ENCODE results near the gene NKAIN2.

NKAIN2 gene

GRCh38 chr6:124069230-124069950 is 265.7 kb downstream of the NKAIN2 start:
- peaks cover 0 to 21% (median 8%) of the 10 kb centered on the region in 10 experiments; a peak in 13 of 20 replicates for H3K4me1 ChIP-seq
- no peak overlapping the region for H3K4me3 ChIP-seq
- peaks cover 0 to 32% (median 7%) of the 10 kb centered on the region in 11 experiments; a peak in 8 of 22 replicates for H3K9me3 ChIP-seq (replicated peaks in 1 of 11)
- H3K9ac ChIP-seq = no peak overlapping the region
- no peaks in the 10 kb centered on the region for H3K36me3 ChIP-seq
- TF ChIP-seq Cebpa-rat (IDR thresholded peaks at IDR 0.05) = no peak
- H4K20me1 ChIP-seq = no peaks in the 10 kb centered on the region
- no peak overlapping the region for H3K27ac ChIP-seq
- no peaks in the 10 kb centered on the region for H3K27me3 ChIP-seq
- no peak overlapping the region for H3K4me2 ChIP-seq

DNA sequence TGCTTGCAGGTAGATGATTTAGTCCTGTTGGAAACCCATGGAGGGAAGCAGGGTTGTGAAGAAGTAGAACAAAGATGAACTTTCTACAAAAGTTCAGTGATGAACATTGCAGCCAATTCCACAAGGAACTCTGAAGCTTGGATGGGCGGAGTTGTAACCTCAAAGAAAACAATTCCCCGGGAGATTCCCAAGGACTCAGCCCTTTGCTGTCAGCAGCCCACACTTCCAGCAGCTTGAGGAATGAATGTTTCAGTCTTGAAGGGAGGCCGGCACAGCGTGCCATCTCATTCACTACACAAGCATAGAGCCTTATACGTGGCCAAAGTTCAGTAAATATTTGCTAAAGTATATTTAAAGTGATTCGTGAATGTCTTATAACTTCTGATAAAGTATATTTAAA is 269.4 kb downstream of the NKAIN2 start:
- H3K4me1 ChIP-seq = peaks cover 0 to 46% (median 27%) of the 10 kb centered on the region in 10 experiments; a peak in 15 of 20 replicates

DNA sequence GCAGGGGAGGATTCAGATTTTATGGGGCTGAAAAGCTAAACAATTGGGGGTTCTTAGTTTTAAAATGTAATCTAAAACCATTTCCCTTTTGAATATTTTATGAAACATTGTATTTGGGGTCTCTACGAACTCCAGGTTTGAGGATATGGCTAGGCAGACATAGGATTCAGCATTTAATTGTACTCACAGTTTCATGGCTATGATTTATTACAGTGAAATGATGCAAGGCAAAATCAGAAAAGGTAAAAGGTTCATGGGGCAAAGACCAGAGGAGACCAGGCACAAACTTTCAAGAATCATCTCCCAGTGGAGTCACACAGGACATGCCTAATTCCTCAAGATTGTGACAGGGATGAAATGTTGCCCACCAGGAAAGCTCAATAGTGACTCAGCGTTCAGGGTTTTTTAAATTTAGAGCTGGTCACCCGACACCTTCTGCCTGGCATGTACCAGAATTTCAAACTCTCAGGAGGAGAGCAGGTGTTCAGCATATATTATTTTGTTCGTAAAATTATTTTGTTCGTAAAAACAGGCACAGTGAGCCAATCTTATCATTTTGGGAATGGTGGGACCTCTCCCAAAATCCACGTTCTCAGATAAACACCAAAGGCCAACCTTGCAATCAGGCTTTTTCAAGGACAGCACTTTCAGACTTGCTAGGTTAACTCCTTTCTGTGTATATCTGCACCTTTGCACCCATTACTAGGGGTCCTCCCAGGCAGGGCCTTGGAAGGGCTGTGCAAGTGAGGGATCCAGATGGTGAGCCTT is 270.3 kb downstream of the NKAIN2 start:
- H4K20me1 ChIP-seq = no peaks in the 10 kb centered on the region
- no peak overlapping the region for H3K4me3 ChIP-seq
- no peak overlapping the region for H3K9ac ChIP-seq
- peaks cover 0 to 32% (median 7%) of the 10 kb centered on the region in 11 experiments; a peak in 8 of 22 replicates for H3K9me3 ChIP-seq (replicated peaks in 1 of 11)
- no peak for TF ChIP-seq Cebpa-rat (IDR thresholded peaks at IDR 0.05)
- no peaks in the 10 kb centered on the region for H3K36me3 ChIP-seq
- no peaks in the 10 kb centered on the region for H3K27me3 ChIP-seq
- peak overlapping the region in 4 of 11 experiments; percentile 14 to 49 (median 38); a peak in 6 of 22 replicates for H3K4me2 ChIP-seq
- H3K27ac ChIP-seq = no peak overlapping the region
- peaks cover 0 to 56% (median 37%) of the 10 kb centered on the region in 10 experiments; a peak in 15 of 20 replicates for H3K4me1 ChIP-seq

More for the DNA sequence above, 269.4 kb downstream of the NKAIN2 start:
- Histone ChIP-seq H4K20me1 (no peaks in the 10 kb centered on the region), H3K27me3 (no peaks in the 10 kb centered on the region), H3K9me3 (replicated peaks in 1 of 11) (peaks cover 0 to 32% (median 7%) of the 10 kb centered on the region in 11 experiments; a peak in 8 of 22 replicates), H3K36me3 (no peaks in the 10 kb centered on the region), H3K4me2 (no peak overlapping the region), H3K4me3 (no peak overlapping the region), H3K9ac (no peak overlapping the region), H3K27ac (no peak overlapping the region)
- no peak for TF ChIP-seq Cebpa-rat (IDR thresholded peaks at IDR 0.05)

DNA sequence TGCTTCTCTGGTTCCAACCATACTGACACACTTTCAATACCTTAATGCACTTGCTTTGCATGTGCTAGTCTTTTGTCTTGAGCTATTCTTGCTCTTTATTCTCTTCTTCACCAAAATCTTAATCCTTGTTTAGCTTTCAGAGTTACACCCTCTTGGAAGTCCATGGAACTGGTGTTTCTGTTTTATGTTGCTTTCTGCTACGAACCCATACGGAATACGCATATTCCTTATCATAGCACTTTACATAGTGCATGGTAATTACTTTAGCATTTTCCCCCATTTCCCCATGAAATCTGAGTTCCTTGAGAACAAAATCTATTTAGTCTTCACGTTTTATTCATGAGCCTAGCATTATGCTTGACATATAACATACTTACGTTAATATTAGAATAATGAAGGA is 270.9 kb downstream of the NKAIN2 start:
- H3K4me2 ChIP-seq = peak overlapping the region in 4 of 11 experiments; percentile 14 to 49 (median 38); a peak in 5 of 22 replicates
- peaks cover 0 to 32% (median 7%) of the 10 kb centered on the region in 11 experiments; a peak in 8 of 22 replicates for H3K9me3 ChIP-seq (replicated peaks in 1 of 11)
- H3K4me1 ChIP-seq = peaks cover 0 to 62% (median 43%) of the 10 kb centered on the region in 10 experiments; a peak in 15 of 20 replicates
- TF ChIP-seq Cebpa-rat (IDR thresholded peaks at IDR 0.05) = no peak
- H3K27ac ChIP-seq = no peak overlapping the region
- no peak overlapping the region for H3K9ac ChIP-seq
- no peaks in the 10 kb centered on the region for H3K36me3 ChIP-seq
- no peak overlapping the region for H3K4me3 ChIP-seq
- H3K27me3 ChIP-seq = no peaks in the 10 kb centered on the region
- H4K20me1 ChIP-seq = no peaks in the 10 kb centered on the region

GRCh38 chr6:124076336-124077048 is 272.8 kb downstream of the NKAIN2 start:
- H3K9me3 ChIP-seq (replicated peaks in 1 of 11) = peaks cover 0 to 15% (median 5%) of the 10 kb centered on the region in 11 experiments; a peak in 6 of 22 replicates
- TF ChIP-seq Cebpa-rat (IDR thresholded peaks at IDR 0.05) = no peak

DNA sequence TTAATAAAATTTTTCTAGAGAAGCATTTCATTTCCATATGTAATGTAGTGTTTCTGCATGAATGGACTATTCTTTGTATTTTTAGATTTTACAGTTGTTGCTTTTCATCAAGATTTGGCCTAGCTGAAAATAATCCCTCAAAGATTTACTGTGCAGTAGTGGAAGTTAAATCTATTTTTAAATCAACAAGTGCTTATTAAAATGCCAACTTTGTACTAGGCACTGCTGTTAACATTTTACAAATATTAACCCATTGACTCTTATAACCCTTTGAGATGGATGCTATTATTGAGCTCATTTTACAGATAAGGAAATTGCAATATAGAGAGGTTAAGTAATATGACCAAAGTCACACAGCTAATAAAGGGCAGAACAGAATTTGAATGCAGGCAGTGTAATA is 274.5 kb downstream of the NKAIN2 start:
- H3K27ac ChIP-seq = no peak overlapping the region
- H3K27me3 ChIP-seq = no peaks in the 10 kb centered on the region
- no peak overlapping the region; a peak in 1 of 20 replicates for H3K4me3 ChIP-seq
- peak overlapping the region in 6 of 11 experiments; percentile 67 to 87 (median 75); a peak in 10 of 22 replicates for H3K4me2 ChIP-seq
- peaks cover 0 to 78% (median 54%) of the 10 kb centered on the region in 10 experiments; a peak in 17 of 20 replicates for H3K4me1 ChIP-seq
- H4K20me1 ChIP-seq = no peaks in the 10 kb centered on the region
- no peak for TF ChIP-seq Cebpa-rat (IDR thresholded peaks at IDR 0.05)
- H3K9me3 ChIP-seq (replicated peaks in 1 of 11) = peaks cover 0 to 5% (median 0%) of the 10 kb centered on the region in 11 experiments; a peak in 1 of 22 replicates
- no peaks in the 10 kb centered on the region for H3K36me3 ChIP-seq
- H3K9ac ChIP-seq = no peak overlapping the region

More at GRCh38 chr6:124076336-124077048, 272.8 kb downstream of the NKAIN2 start:
- H3K9ac ChIP-seq = peak overlapping the region in 1 of 11 experiments; percentile 30; a peak in 2 of 22 replicates
- H3K4me2 ChIP-seq = peak overlapping the region in 8 of 11 experiments; percentile 33 to 87 (median 71); a peak in 16 of 22 replicates
- peaks cover 0 to 78% (median 54%) of the 10 kb centered on the region in 10 experiments; a peak in 17 of 20 replicates for H3K4me1 ChIP-seq
- no peaks in the 10 kb centered on the region for H3K27me3 ChIP-seq
- H3K4me3 ChIP-seq = peak overlapping the region in 2 of 10 experiments; percentile 10 to 28; a peak in 2 of 20 replicates
- no peaks in the 10 kb centered on the region for H4K20me1 ChIP-seq
- no peaks in the 10 kb centered on the region for H3K36me3 ChIP-seq
- H3K27ac ChIP-seq = peak overlapping the region in 3 of 11 experiments; percentile 4 to 33 (median 8); a peak in 3 of 22 replicates

DNA sequence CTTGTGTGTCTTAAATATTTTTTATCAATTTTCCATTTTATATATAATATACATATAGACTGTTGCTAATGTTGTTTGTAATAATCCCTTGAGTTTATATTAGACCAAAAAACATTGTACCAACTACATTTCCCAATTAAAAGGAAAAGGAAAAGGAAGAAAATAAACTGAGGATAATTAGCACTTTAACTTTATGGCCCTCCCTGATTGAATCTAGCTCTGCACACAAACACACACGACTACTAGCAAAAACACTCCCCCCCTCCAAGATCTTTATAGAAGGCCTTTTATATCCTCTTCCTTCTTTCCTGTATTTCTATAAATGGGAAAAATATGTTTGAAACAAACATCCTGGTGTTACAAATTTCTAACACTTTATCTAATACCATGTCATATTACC is 276.8 kb downstream of the NKAIN2 start:
- Histone ChIP-seq H3K9me3 (replicated peaks in 1 of 11) (no peaks in the 10 kb centered on the region), H3K36me3 (no peaks in the 10 kb centered on the region), H3K27ac (no peak overlapping the region), H3K9ac (no peak overlapping the region), H4K20me1 (no peaks in the 10 kb centered on the region), H3K4me2 (peak overlapping the region in 6 of 11 experiments; percentile 9 to 87 (median 40); a peak in 7 of 22 replicates), H3K4me3 (no peak overlapping the region), H3K27me3 (no peaks in the 10 kb centered on the region), H3K4me1 (peaks cover 0 to 57% (median 52%) of the 10 kb centered on the region in 10 experiments; a peak in 17 of 20 replicates)
- no peak for TF ChIP-seq Cebpa-rat (IDR thresholded peaks at IDR 0.05)

DNA sequence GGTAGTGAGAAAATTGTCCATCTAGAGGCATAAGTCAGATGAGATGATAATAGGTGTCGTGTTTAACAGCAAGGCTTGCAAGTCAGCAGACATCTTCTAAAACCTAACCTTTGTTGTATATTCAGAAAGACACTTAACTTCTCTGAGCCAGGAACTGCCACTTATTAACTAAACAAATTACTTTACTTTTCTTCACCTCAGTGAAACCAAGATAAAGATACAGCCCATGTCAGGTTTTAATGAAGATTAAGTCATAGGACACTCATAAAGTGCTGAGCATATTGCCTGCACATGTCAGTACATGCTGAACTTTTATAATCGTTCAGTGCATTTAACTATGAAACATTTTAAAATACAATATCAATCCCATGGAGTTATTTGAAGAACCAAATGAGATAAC is 286.8 kb downstream of the NKAIN2 start:
- no peak for TF ChIP-seq Cebpa-rat (IDR thresholded peaks at IDR 0.05)
- no peak overlapping the region for H3K27ac ChIP-seq
- no peak overlapping the region for H3K4me2 ChIP-seq

More for the DNA sequence above, 286.8 kb downstream of the NKAIN2 start:
- H3K9me3 ChIP-seq (replicated peaks in 1 of 11) = no peaks in the 10 kb centered on the region
- no peaks in the 10 kb centered on the region for H3K4me1 ChIP-seq
- H3K9ac ChIP-seq = no peak overlapping the region
- no peaks in the 10 kb centered on the region for H4K20me1 ChIP-seq
- no peaks in the 10 kb centered on the region for H3K27me3 ChIP-seq
- H3K4me3 ChIP-seq = no peak overlapping the region
- no peaks in the 10 kb centered on the region for H3K36me3 ChIP-seq
